Activated naive CD8-positive, alpha-beta T cell treated with anti-CD3 and anti-CD28 coated beads, Interleukin-2, amount 50 U/mL, for 24 hours (primary cell): ENCODE data around the gene BRD3.

Source experiments
- ATAC-seq: fragments of 150-1000 bp; cut with Tn5 transposase; one replicate; pipeline ENCODE4 v1.10.0; 2021
- DNase-seq: peaks from one replicate; pipeline ENCODE4 v3.0.0; 2021
- H3K27ac Mint-ChIP-seq: one replicate; pipeline ENCODE4 v1.8.0; 2021; ENCODE audit warnings: mild to moderate bottlenecking, mixed read lengths
- H3K27me3 Mint-ChIP-seq: one replicate; pipeline ENCODE4 v1.8.0; 2021; ENCODE audit warnings: mixed read lengths
- H3K36me3 Mint-ChIP-seq: one replicate; pipeline ENCODE4 v1.8.0; 2021; ENCODE audit warnings: low read depth, mixed read lengths
- H3K4me1 Mint-ChIP-seq: one replicate; pipeline ENCODE4 v1.8.0; 2021; ENCODE audit warnings: mixed read lengths
- H3K4me3 Mint-ChIP-seq: one replicate; pipeline ENCODE4 v1.8.0; 2021; ENCODE audit warnings: mild to moderate bottlenecking, moderate library complexity, mixed read lengths
- H3K9me3 Mint-ChIP-seq: one replicate; pipeline ENCODE4 v1.8.0; 2021; ENCODE audit warnings: mixed read lengths

Gene BRD3

DNA sequence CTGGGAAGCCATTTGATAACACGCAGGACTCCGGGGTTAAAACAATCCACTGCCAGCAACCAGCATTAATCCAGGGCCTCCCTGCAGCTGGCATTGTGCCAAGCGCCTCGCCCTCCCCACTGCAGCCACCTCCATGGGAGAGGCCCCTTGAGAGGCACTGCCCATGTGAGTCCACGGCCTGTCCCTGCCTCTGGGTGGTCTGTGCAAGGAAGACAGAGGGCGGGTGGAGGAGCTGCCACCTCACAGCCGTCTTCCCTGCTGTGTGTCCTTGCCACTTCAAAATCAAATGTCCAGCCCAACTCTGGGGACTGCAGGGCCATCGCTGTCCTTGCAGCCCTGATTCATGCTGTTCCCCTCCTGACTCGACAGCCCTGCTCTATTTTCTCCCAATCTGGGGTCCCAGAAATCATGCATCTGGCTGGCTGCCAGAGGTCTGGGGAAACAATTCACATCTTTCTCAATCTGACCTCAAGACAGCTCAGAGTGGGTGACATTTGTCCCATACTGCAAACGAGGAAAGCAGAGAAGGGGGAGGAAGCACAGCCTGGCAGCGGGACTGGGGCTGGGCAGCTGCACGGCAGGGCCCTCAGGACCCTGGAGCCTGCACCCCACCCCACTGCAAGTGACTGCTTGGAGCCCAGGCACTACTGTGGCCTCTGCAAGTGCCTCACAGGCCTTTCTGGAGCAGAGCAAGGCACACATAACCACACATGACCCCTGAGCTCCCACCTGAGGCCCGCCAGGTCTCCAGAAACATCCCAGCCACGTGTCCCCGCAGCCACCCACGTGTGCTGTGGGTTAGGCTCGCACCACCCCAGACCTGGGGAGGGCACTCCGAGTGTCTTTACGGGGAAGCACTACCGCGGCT lies 26.8 kb downstream of the BRD3 start:
- Mint-ChIP-seq H3K4me3 (no peak overlapping the region), H3K36me3 (peaks cover 41% of the 10 kb centered on the region), H3K9me3 (no peaks in the 10 kb centered on the region), H3K4me1 (no peaks in the 10 kb centered on the region), H3K27me3 (no peaks in the 10 kb centered on the region), H3K27ac (no peak overlapping the region)
- DNase-seq (no peak), ATAC-seq (no peak)

DNA sequence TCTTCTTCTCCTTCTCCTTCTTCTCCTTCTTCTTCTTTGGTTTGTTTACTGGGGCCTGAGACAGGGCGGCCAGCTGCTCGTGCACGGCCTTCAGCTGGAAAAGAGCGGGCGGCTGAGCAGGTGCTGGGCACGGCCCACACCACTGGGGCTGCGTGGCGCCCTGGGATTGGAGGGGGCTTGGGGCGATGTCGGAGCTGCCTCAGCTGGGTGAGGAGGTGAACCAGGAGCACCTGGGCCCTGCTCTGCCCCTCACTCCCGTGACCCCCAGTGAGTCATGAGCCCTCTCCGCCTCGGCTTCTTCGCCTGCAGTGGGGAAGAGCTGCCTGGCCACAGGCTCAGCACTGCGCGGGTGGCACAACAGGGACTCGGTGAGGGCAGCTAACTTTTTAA lies 27.7 kb downstream of the BRD3 start:
- no peak for ATAC-seq
- Mint-ChIP-seq H3K27ac (no peak overlapping the region), H3K4me1 (no peaks in the 10 kb centered on the region), H3K27me3 (no peaks in the 10 kb centered on the region), H3K36me3 (peaks cover 45% of the 10 kb centered on the region), H3K4me3 (no peak overlapping the region), H3K9me3 (no peaks in the 10 kb centered on the region)
- no peak for DNase-seq

DNA sequence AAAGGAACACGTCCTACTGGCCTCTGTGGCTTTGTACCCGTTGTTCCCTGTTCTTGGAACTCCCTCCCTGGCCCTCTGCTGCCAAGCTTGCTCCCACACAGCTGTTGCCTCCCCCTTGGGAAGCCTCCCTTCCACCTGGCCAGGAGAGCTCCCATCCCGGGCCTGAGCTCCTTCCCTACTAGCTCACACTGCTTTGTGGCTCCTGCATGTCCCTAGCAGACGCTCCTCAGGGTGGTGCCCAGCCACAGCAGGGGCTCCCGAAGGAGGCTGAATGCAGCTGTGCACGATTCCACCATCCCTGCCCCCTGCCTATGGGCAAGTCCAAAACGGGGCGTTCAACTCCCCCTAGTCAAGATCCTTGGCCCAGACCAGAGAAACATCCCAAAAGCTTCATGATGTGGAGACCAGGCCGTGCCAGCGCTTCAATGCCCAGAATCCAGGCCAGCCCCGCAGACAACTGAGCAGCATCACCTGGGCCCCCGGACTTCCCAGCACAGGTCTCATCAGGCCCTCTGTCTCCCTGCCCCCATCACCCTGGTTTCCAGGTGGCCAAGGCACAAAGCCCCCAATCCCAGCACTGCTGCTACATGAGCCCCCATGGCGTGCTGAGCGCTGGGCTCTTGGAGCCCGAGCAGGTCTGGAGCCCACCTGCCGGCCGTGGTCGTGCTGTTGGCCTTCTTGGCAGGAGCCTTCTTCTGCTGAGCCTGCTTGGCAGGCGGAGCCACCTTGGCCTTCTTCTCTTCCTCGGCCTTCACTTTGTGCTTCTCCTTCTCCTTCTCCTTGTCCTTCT lies 28.2 kb downstream of the BRD3 start:
- ATAC-seq, result no peak

DNA sequence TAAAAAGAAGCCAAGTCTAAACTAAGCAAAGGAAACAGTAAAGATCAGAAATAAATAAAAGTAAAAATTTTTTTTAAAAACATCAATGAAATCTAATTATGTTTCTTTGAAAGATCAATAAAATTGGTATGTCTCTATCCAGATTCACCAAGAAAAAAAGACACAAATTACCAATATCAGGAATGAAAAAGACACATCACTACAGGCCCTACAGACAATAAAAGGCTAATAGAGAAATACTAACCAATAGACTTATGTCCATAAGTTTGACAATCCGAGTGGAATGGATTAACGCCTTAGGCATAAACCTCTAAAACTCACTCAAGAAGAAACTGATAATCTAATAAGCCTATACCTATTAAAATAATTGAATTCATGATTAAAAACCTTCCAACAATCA lies 30.2 kb downstream of the BRD3 start:
- DNase-seq (no peak), ATAC-seq (no peak)
- H3K27me3 Mint-ChIP-seq, result no peaks in the 10 kb centered on the region
- H3K27ac Mint-ChIP-seq, result no peak overlapping the region
- no peak overlapping the region for H3K4me3 Mint-ChIP-seq
- H3K4me1 Mint-ChIP-seq, result no peaks in the 10 kb centered on the region
- peaks cover 53% of the 10 kb centered on the region for H3K36me3 Mint-ChIP-seq
- H3K9me3 Mint-ChIP-seq, result no peaks in the 10 kb centered on the region

More for the DNA sequence above, 28.2 kb downstream of the BRD3 start:
- no peaks in the 10 kb centered on the region for H3K27me3 Mint-ChIP-seq
- peaks cover 46% of the 10 kb centered on the region for H3K36me3 Mint-ChIP-seq
- DNase-seq, result no peak
- no peaks in the 10 kb centered on the region for H3K4me1 Mint-ChIP-seq
- no peak overlapping the region for H3K27ac Mint-ChIP-seq
- H3K9me3 Mint-ChIP-seq, result no peaks in the 10 kb centered on the region
- no peak overlapping the region for H3K4me3 Mint-ChIP-seq

DNA sequence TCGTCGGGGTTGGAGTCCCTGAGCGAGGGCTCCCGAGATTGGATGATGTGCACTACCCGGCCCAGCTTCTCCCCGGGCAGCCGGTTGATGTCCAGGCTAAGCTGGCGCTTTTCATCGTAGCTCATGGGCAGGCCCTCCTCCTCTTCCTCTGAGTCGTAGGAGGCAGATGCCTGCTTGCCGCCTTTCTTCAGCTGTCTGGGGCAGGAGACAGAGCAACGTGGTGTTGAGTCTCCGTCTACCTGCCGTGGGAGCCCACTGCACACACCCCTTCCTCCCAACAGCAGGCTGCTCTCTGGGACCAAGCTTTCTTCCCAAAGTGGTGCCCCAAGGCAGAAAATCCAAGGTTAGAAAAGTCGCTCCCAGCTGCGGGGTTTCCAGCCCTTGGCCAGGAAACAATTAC lies 31.7 kb downstream of the BRD3 start:
- H3K27ac Mint-ChIP-seq, result no peak overlapping the region
- H3K27me3 Mint-ChIP-seq, result no peaks in the 10 kb centered on the region
- peaks cover 51% of the 10 kb centered on the region for H3K36me3 Mint-ChIP-seq
- DNase-seq (no peak), ATAC-seq (no peak)
- H3K9me3 Mint-ChIP-seq, result no peaks in the 10 kb centered on the region
- no peaks in the 10 kb centered on the region for H3K4me1 Mint-ChIP-seq
- no peak overlapping the region for H3K4me3 Mint-ChIP-seq

DNA sequence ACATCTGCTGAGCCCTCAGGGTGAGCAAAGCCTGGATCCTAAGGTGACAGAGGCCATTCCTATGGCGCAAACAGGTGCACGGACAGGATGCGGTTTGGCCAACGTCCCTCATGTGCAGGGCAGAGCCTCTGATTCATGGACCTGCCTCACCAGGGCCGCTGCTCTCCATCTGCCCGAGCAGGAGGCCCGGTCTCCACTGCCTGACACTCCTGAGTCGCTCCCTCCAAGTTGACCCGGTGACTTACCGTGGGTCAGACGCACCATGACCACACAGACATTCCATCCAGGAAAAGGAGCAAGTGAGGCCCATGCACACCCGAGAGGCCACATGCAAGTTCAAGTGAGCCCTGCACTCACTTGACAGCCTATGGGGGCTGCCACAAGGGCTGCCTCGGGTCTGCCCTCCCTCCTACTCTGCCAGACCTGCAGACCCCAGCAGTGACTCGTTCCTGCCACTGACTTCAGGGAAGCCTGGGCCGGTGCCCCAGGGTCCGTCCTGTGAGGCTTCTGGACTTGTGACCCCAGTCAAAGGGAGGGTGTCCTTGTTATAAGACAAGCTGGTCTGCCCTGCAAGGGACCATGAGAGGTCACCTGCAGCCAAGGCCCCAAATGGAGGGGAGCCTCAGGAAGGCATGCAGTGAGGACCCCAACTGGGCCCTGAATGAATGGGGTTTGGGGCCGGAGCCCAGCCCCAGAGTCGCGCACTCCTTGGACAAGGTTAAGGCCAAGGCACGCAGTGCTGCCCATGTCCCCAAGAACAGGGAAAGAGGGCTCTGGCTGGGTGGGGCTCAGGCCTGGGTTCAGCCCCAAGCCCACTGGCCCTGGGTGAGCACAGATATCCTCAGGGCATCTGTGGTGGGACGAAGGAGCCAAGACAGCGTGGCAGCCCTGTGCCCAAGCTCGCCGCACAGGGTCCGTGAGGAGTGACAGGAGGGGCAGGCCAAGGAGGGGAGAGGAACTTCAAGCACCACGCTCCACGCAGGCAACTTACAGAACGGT lies 32.5 kb downstream of the BRD3 start:
- Mint-ChIP-seq H3K9me3 (no peaks in the 10 kb centered on the region), H3K4me3 (no peak overlapping the region), H3K27me3 (no peaks in the 10 kb centered on the region), H3K36me3 (peaks cover 45% of the 10 kb centered on the region), H3K27ac (no peak overlapping the region), H3K4me1 (no peaks in the 10 kb centered on the region)
- no peak for ATAC-seq
- DNase-seq, result no peak

DNA sequence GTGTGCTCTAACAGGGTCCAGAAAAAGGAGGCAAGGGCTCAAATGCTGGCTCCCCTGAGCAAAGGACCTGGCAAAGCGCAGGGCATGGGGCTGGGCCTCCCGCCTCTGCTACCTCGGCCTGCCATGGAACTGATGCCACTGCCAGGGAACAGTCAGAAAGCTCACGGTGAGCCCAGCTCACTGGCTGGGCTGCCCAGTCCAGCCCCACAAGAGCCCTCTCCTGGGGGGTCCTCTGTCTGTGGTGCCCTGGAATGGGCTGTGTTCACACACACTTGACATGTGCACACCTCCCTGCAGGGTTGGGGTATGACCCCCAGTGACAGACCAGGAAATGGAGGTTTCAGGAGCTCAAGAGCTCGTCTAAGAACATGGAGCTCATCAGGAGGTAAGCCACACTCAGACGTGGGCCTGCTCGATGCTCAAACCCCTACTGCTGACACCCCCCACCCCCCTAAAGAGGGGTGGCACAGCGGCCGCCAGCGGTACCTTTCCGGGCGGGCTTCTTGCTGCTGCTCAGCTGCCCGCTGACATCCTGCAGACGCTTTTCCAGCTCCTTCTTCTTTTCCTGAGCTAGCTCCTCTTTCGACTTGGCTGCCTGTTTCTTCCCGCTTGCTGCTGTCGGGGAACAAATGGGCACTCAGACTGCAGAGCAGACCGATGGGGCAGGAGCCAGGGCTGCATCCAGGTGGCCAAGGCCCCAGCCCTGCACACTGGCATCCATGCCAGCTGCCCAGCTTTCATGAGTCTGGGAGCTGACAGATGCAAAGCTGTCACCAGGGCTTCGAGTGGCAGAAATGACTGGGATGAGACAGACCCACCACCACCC lies 33.4 kb downstream of the BRD3 start:
- H3K27ac Mint-ChIP-seq, result no peak overlapping the region
- DNase-seq (no peak), ATAC-seq (no peak)
- no peaks in the 10 kb centered on the region for H3K27me3 Mint-ChIP-seq
- H3K4me3 Mint-ChIP-seq, result no peak overlapping the region
- no peaks in the 10 kb centered on the region for H3K9me3 Mint-ChIP-seq
- H3K4me1 Mint-ChIP-seq, result no peaks in the 10 kb centered on the region
- H3K36me3 Mint-ChIP-seq, result peaks cover 36% of the 10 kb centered on the region

DNA sequence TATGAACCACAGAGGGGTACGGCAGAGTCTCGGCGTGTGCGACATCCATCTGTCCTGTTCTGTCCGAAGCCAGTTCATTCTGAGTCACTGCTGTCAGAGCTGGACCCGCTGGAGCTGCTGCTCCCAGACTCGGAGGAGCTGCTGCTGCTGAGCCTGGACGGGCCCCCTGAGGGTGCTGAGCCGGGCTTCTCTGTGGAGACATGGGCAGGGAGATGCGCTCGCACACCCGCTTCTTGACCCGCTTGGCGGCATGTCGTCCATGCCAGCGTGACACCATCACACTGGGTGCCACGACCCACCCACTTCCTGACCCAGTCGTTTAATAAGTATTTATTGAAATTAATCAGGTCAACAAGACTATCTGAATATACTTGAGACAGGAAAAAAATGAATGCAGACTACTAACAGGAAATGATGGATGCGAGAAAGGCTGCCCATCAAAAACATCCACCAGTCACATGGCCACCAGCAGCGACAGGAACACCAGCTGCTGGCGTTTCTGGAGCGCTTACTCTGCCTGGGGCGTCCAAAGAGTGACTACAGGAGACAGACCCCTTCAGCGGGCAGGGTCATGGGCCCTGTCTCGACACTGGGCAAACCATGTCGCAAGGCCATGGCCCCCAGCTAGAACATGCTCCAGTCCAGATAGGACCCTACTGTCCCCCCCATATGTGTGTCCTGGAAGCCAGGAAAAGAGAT lies 34.2 kb downstream of the BRD3 start:
- no peak overlapping the region for H3K27ac Mint-ChIP-seq
- DNase-seq (no peak), ATAC-seq (no peak)
- no peaks in the 10 kb centered on the region for H3K27me3 Mint-ChIP-seq
- H3K4me3 Mint-ChIP-seq, result no peak overlapping the region
- H3K9me3 Mint-ChIP-seq, result no peaks in the 10 kb centered on the region
- no peaks in the 10 kb centered on the region for H3K4me1 Mint-ChIP-seq
- peaks cover 29% of the 10 kb centered on the region for H3K36me3 Mint-ChIP-seq

DNA sequence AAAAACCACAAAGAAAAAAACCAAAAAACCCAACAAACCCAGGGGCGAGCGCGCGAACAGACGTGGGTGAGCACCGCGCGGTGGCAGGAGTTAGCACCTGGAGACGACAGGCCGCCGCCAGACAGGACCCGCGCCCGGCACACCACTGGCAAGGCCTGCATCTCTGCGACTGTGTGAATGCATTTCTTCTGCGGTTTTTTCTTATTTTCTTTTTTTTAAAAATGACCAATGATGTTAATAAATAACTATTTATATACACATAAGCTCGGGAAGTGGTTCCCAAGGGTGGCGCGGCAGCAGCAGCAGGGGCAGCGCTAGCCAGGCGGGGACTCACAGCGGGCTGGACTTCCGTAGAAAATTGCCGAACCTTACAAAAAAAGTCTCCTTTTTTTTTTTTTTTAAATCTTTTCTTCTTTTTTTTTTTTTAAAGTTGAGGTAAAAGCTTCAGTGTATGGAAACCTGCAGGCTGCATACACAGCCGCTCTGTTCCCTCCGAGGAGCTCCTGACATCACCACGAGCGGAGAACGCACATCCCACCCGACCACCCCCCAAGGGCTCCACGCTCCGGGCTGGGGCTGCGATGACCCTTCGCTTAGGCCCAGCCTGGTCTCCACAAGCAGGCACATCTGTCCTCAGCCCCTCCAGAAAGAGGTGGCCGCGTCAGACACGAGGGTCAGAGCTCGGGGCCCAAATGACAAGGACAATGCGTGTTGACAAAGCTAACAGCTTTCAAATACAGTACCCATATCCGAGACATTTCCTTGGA lies 35.2 kb downstream of the BRD3 start:
- DNase-seq (no peak), ATAC-seq (no peak)
- Mint-ChIP-seq H3K4me1 (peaks cover 2% of the 10 kb centered on the region), H3K9me3 (no peaks in the 10 kb centered on the region), H3K4me3 (no peak overlapping the region), H3K36me3 (peaks cover 19% of the 10 kb centered on the region), H3K27me3 (no peaks in the 10 kb centered on the region), H3K27ac (no peak overlapping the region)

DNA sequence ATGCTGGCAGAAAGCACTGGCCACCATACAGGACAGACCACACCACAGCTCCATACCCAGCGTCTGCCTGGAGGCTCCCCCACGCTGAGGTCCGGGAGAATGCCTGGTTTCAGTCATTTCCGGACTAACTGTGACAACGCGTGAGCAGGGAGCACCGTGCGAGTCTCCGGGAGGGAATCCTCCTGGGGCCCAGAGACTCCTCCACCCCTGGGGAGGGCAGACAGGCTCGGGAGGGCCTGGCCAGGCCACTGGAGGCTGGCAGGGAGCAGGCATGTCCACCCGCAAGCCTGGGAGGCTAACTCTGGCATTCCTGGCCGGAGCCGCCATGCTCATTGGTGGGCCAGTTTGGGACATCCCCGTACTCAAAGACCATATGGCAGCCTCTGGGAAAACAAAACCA lies 36.0 kb downstream of the BRD3 start:
- ATAC-seq, result no peak
- no peak for DNase-seq
- H3K4me3 Mint-ChIP-seq, result no peak overlapping the region
- peaks cover 18% of the 10 kb centered on the region for H3K36me3 Mint-ChIP-seq
- no peak overlapping the region for H3K27ac Mint-ChIP-seq
- peaks cover 4% of the 10 kb centered on the region for H3K4me1 Mint-ChIP-seq
- no peaks in the 10 kb centered on the region for H3K27me3 Mint-ChIP-seq
- H3K9me3 Mint-ChIP-seq, result no peaks in the 10 kb centered on the region

DNA sequence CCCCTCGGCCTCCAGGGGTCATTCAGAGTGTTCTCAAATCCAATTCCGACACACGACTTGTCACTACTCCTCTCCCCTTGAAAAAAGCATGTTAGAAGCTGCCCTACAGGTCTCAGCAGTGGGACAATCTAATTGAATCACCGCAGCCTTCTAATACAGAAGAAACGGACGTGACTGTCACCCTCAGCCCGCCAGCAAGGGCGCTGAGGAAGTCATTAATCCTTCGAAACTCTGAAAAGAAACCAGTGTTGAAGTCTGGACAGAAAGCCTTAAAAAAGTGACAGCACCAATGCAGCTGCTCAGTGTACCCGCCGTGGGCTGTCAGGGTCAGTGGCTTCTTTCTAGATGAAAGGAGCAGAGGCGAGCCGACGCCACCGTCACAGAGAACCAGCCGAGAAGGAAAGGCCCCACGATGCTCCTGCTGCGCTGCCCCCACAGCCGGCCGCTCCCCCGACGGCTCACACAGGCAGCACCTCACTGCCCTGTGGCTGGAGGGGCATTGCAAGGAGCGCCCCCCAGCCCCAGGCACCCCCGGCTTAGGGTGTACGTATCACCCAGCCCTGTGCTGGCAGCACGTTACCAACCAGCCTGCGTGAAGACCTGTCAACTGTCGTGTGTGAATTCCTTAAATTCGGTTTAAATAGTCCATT lies 36.9 kb downstream of the BRD3 start:
- ATAC-seq, result no peak
- Mint-ChIP-seq H3K4me1 (peaks cover 4% of the 10 kb centered on the region), H3K4me3 (no peak overlapping the region), H3K27me3 (no peaks in the 10 kb centered on the region), H3K9me3 (no peaks in the 10 kb centered on the region), H3K27ac (no peak overlapping the region), H3K36me3 (peaks cover 15% of the 10 kb centered on the region)
- DNase-seq, result no peak
